MM.1S (cell line): Measurements from ENCODE around the gene CDC25A.
A peak's percentile ranks its signal among the peaks of the same experiment; 100 is the strongest.

Source experiments
- DNase-seq: peaks from one replicate; pipeline ENCODE4 v3.0.0-alpha.2; 2015
- H2AFZ ChIP-seq: fragments of 300-600 bp; sonication (generic); 2 replicates; pipeline ENCODE4 v1.6.0; 2016; ENCODE audit warnings: antibody characterized with exemption, low read length
- H3F3A ChIP-seq: fragments of 300-600 bp; sonication (generic); 2 replicates; pipeline ENCODE4 v1.6.1; 2016; ENCODE audit warnings: mild to moderate bottlenecking, antibody characterized with exemption, low read length, moderate library complexity, mixed read lengths; ENCODE audit not compliant: insufficient read depth
- H3K27ac ChIP-seq: fragments of 300-600 bp; sonication (generic); 2 replicates; pipeline ENCODE4 v1.5.1; 2016; ENCODE audit warnings: mild to moderate bottlenecking, low read length
- H3K27me3 ChIP-seq: fragments of 300-600 bp; sonication (generic); replicated peaks from 2 replicates; pipeline ENCODE4 v1.6.0; 2016; ENCODE audit warnings: low read length; ENCODE audit not compliant: insufficient read depth
- H3K36me3 ChIP-seq: fragments of 300-600 bp; sonication (generic); replicated peaks from 2 replicates; pipeline ENCODE4 v1.6.1; 2016; ENCODE audit warnings: mild to moderate bottlenecking, low read length, mixed read lengths; ENCODE audit not compliant: insufficient read depth
- H3K4me1 ChIP-seq: fragments of 300-600 bp; sonication (generic); 2 replicates; pipeline ENCODE4 v1.6.1; 2016; ENCODE audit warnings: low read length, mixed read lengths
- H3K4me2 ChIP-seq: fragments of 300-600 bp; sonication (generic); 2 replicates; pipeline ENCODE4 v1.6.0; 2016; ENCODE audit warnings: low read depth, low read length
- H3K4me3 ChIP-seq: fragments of 300-600 bp; sonication (generic); 2 replicates; pipeline ENCODE4 v1.5.1; 2016; ENCODE audit warnings: low read length, mixed read lengths
- H3K79me2 ChIP-seq: fragments of 300-600 bp; sonication (generic); 2 replicates; pipeline ENCODE4 v1.6.1; 2016; ENCODE audit warnings: mixed run types, low read length, mixed read lengths
- H3K9ac ChIP-seq: fragments of 300-600 bp; sonication (generic); 2 replicates; pipeline ENCODE4 v1.6.1; 2016; ENCODE audit warnings: low read length, mixed read lengths
- H3K9me2 ChIP-seq: fragments of 300-600 bp; sonication (generic); replicated peaks from 2 replicates; pipeline ENCODE4 v1.6.1; 2016; ENCODE audit warnings: mild to moderate bottlenecking, low read length, mixed read lengths; ENCODE audit not compliant: insufficient read depth
- H3K9me3 ChIP-seq: fragments of 300-600 bp; sonication (generic); replicated peaks from 2 replicates; pipeline ENCODE4 v1.6.1; 2016; ENCODE audit warnings: mild to moderate bottlenecking, low read length, mixed read lengths; ENCODE audit not compliant: insufficient read depth
- H4K20me1 ChIP-seq: fragments of 300-600 bp; sonication (generic); 2 replicates; pipeline ENCODE4 v1.6.1; 2016; ENCODE audit warnings: mild to moderate bottlenecking, low read length, moderate library complexity, mixed read lengths; ENCODE audit not compliant: insufficient read depth
- CTCF ChIP-seq: fragments of 300-600 bp; sonication (generic); IDR thresholded peaks from 2 replicates; pipeline ENCODE4 v1.5.1; 2016; ENCODE audit warnings: antibody characterized with exemption, low read length, mixed read lengths
- EZH2 ChIP-seq: fragments of 300-600 bp; sonication (generic); optimal IDR thresholded peaks from 2 replicates; pipeline ENCODE3; 2017; ENCODE audit warnings: low read depth, mild to moderate bottlenecking, antibody characterized with exemption, low read length, mixed read lengths
- EZH2phosphoT487 ChIP-seq: fragments of 300-600 bp; sonication (generic); IDR thresholded peaks from 2 replicates; pipeline ENCODE4 v1.6.1; 2018; ENCODE audit warnings: antibody characterized with exemption, low read length

CDC25A gene

DNA sequence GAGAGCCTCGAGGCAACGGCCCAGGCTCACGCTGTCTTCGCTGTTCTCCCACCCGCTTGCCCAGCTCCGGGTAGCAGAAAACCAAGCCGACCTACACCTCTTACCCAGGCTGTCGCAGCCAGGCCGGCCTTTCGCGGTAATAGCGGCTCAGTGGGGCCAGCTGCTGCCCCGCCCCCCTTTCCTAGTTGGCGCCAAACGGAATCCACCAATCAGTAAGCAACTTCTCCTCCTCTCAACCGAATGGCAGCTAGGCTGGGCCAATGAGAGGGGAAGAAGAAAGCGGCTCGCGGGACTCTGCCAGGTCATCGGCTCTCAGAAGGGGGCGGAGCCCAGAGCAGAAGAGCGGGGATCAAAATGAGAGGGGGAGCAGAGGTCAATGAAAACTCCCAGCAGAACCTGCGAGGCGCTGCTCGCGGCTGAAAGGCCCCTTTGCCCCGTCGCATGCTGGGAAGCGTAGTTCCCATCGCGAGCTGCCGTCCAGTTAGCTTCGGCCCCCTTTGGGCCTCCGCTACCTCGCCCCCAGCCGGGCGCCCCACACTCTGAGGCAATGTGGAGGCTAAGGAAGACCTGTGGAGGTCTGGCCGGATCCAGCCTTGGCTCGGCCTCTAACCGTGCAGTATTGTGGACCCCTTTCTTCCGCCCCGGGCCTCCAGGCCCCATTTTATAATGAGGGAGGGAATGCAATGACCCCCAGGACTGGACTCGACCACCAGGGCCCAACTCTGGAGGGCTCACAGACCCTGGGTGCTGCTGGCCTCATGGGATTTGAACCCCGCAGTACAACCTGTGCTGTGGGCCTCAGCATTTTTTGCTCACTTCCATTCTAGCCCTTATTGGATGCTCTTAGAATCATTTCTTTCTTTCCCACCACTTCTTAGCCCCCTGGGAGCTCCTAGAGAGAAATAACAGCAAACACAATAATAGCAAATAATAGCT, at the start of gene CDC25A:
TSS of gene CDC25A (minus strand) at position 152 of the 936 bp plus-strand sequence. CDS start 470 bp downstream, outside the sequence.
- Histone ChIP-seq H3K9me2 (no peaks in the 10 kb centered on the region), H3K4me2 (peak within 1 kb of the TSS; percentile 83), H3K9ac (peak within 1 kb of the TSS; percentile 88), H4K20me1 (no peaks in the 10 kb centered on the region), H3K36me3 (peaks cover 8% of the 10 kb centered on the region), H3F3A (no peaks in the 10 kb centered on the region), H3K79me2 (peaks cover 42% of the 10 kb centered on the region), H3K9me3 (no peaks in the 10 kb centered on the region), H2AFZ (peak within 1 kb of the TSS; percentile 96), H3K4me3 (peak within 1 kb of the TSS; percentile 94), H3K4me1 (peaks cover 8% of the 10 kb centered on the region), H3K27me3 (no peaks in the 10 kb centered on the region), H3K27ac (peak within 1 kb of the TSS; percentile 71; the same call in 1 of the 2 replicates)
- DNase-seq: peak; percentile 99
- TF ChIP-seq EZH2 (no peak), CTCF (no peak), EZH2phosphoT487 (no peak)

DNA sequence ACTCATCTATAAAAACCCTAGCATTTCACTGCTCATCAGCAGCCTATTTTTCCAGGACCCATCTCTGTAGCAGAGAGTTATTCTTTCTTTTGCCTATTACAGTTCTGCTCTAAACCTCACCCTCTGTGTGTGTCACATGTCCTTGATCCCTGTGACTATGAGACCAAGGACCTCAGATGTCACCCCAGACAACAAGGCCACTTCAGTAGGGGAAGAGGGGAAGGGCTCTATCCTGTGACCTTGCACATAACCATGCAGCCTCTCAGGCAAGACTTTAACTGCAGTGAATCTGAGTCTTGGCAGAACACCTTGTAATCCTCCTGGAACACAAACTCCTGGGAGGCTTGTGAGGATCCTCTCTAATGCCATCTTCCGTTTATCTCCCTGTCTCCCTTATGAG, 48.3 kb upstream of the CDC25A start:
- no peak overlapping the region for H3K9ac ChIP-seq
- H2AFZ ChIP-seq: no peak overlapping the region
- no peaks in the 10 kb centered on the region for H3K79me2 ChIP-seq
- no peak overlapping the region for H3K4me2 ChIP-seq
- no peaks in the 10 kb centered on the region for H3K9me3 ChIP-seq
- DNase-seq: no peak
- no peaks in the 10 kb centered on the region for H4K20me1 ChIP-seq
- H3K4me3 ChIP-seq: no peak overlapping the region
- no peaks in the 10 kb centered on the region for H3K36me3 ChIP-seq
- no peaks in the 10 kb centered on the region for H3K9me2 ChIP-seq
- no peaks in the 10 kb centered on the region for H3K27me3 ChIP-seq
- H3K4me1 ChIP-seq: no peaks in the 10 kb centered on the region; the same call in 1 of the 2 replicates
- TF ChIP-seq EZH2 (no peak), CTCF (no peak), EZH2phosphoT487 (no peak)
- no peak overlapping the region for H3K27ac ChIP-seq
- no peaks in the 10 kb centered on the region for H3F3A ChIP-seq

GRCh38 chr3:48233542-48233941, 45.3 kb upstream of the CDC25A start:
- DNase-seq: no peak
- Histone ChIP-seq H2AFZ (no peak overlapping the region), H3K9ac (no peak overlapping the region), H3K36me3 (no peaks in the 10 kb centered on the region), H3K9me3 (no peaks in the 10 kb centered on the region), H3K4me1 (no peaks in the 10 kb centered on the region), H3K4me3 (no peak overlapping the region), H4K20me1 (no peaks in the 10 kb centered on the region), H3F3A (no peaks in the 10 kb centered on the region), H3K4me2 (no peak overlapping the region), H3K27ac (no peak overlapping the region), H3K27me3 (no peaks in the 10 kb centered on the region), H3K79me2 (no peaks in the 10 kb centered on the region), H3K9me2 (no peaks in the 10 kb centered on the region)
- TF ChIP-seq CTCF (no peak), EZH2 (no peak), EZH2phosphoT487 (no peak)
